Fibroblast of mammary gland (primary cell): ENCODE results near the gene GSKIP.

Source experiments
- DNase-seq: peaks from one replicate; pipeline ENCODE4 v3.0.0-alpha.2; 2010; ENCODE audit warnings: low read depth
- H3K4me3 ChIP-seq: 2 replicates; pipeline ENCODE4 v1.5.1; 2011; ENCODE audit warnings: low read depth, mild to moderate bottlenecking, low read length, moderate library complexity; ENCODE audit not compliant: control insufficient read depth
- CTCF ChIP-seq: conservative IDR thresholded peaks from 2 replicates; pipeline ENCODE4 v1.5.1; 2011; ENCODE audit warnings: low read depth, low read length, inconsistent platforms; ENCODE audit not compliant: control insufficient read depth, insufficient read depth

The GSKIP gene

DNA sequence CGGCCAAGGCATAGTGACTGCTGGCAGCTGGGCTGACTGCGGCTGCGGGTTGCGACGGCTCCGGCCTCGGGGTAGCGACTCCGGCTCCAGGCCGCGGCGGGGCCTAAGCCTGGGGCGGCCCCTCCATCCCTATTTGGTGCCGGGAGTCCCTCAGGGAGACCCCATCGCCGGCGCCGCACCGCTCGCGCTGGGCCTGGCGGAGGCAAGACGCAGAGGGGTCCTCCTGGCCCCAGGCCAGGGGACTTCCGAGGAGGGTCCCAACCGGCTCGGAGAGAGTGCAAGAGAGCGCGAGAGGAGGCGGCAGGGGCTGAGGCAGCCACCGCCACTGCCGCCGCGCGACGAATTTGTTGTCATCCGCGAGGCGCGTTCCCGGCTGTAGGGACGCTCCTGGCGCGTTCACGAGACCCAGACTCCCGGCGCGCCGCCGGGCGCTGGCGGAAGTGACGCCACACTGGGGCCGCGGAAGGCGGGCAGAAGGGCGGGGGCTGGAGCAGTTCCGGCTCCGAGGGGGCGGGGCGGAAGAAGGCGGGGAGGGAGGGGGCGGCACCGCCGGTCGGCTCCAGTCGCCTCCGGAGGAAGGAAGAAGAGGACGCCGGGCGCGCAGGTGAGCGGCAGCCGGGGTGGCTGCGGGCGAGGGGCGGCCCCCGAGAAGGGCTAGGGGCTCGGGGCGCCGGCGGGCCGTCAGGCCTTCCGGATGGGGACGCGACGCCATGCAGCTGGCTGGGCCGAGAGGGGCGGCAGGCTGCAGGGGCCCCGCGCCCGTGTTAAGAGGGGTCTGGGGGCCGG is at the start of gene GSKIP, which contains the start of gene ATG2B:
TSS of gene GSKIP (plus strand) at position 562 of the 786 bp plus-strand sequence. CDS start 18,722 bp downstream, outside the sequence.
TSS of gene ATG2B (minus strand) at position 377 of the 786 bp plus-strand sequence. CDS start at position 12, 365 bp downstream.
- TF ChIP-seq CTCF, result no peak
- peak; percentile 83 for DNase-seq
- peak within 1 kb of the TSS; percentile 88 for H3K4me3 ChIP-seq

DNA sequence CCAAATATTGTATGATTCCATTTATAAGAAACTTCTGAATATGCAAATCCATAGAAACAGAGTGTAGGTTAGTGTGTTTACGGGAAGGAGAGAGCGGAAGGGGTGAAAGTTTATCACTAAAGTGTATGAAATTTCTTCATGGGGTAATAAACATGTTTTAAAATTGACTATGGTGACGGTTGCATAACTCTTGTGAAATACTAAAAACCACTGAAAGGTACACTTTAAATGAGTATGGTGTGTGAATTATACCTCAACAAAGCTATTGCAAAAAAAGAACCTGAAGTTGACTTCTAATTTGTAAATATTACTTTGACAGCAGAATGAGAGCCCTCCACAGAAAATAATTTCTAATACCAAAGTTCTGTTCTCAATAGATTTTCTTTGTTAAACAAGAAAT is 47.2 kb upstream of the GSKIP start:
- no peak for TF ChIP-seq CTCF
- no peak overlapping the region for H3K4me3 ChIP-seq
- no peak for DNase-seq

GRCh38 chr14:96318836-96319235 is 44.5 kb upstream of the GSKIP start:
- H3K4me3 ChIP-seq, result no peak overlapping the region
- peak; percentile 4 for DNase-seq
- TF ChIP-seq CTCF, result no peak

DNA sequence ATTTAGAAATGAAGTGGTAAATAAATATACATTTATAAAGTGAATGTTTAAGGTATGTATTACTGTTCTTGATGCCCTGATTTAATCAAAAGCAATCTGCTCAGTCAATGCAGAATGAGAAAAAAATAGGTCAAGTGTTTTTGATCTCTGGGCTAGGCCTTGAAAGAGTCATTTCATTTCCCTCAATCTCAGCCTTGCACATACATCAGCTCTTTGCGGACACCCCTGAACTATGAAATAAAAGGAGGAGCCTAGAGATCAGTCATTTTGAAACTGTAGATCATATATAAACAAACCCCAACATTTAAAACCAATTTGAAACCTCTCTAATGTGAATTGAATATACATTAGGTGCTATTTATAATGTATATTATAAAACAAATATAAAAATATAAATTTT is 42.7 kb upstream of the GSKIP start:
- TF ChIP-seq CTCF, result no peak
- no peak for DNase-seq
- H3K4me3 ChIP-seq, result no peak overlapping the region

DNA sequence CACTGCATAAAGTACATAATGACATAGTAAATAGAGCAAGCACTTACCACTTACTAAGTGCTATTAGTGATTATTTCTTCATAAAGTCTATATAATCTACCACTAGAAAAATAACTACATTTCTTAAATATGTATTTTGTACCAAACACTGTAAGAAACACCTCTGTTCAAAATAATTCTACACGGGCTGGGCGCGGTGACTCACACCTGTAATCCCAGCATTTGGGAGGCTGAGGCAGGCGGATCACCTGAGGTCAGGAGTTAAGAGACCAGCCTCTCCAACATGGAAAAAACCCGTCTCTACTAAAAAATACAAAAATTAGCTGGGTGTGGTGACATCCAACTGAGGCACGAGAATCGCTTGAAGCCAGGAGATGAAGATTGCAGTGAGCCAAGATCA is 39.1 kb upstream of the GSKIP start:
- no peak for TF ChIP-seq CTCF
- no peak overlapping the region for H3K4me3 ChIP-seq
- DNase-seq, result no peak

DNA sequence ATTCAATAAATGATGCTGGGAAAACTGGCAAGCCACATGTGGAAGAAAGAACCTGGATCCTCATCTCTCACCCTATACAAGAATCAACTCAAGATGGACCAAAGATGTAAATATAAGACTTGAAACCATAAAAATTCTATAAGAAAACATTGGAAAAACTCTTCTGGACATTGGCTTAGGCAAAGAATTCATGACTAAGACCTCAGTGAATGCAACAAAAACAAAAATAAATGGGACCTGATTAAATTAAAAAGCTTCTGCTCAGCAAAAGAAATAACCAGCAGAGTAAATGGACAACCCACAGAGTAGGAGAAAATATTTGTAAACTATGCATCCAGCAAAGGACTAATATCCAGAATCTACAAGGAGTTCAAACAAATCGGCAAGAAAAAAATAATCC is 24.8 kb upstream of the GSKIP start:
- no peak overlapping the region for H3K4me3 ChIP-seq
- TF ChIP-seq CTCF, result no peak
- DNase-seq, result no peak
